SK-N-SH (cell line): Measurements from ENCODE around the gene SH2B2. TPM values are rescaled to one million over a fixed set of nuclear protein-coding genes. Genes with fewer than 3 reads are reported as not detected.

Experiments
- CTCF ChIA-PET: fragments of 300-600, 350-600 bp; formaldehyde crosslinking; extraction: SDS; loops from one replicate; lab custom pipeline; 2021; lab: Yijun Ruan, JAX
- POLR2A ChIA-PET: fragments of 350-600 bp; sonication (Branson Sonifier 250); formaldehyde crosslinking; extraction: SDS; loops from one replicate; lab custom pipeline; 2020; ENCODE audit warnings: antibody characterized with exemption, inconsistent platforms; lab: Yijun Ruan, JAX
- DNase-seq: peaks from one replicate; pipeline ENCODE4 v3.0.0; 2012
- H2AFZ ChIP-seq: fragments of 200-600 bp; sonication (generic); 2 replicates; pipeline ENCODE4 v1.8.1; 2016; ENCODE audit warnings: antibody characterized with exemption, mild to moderate bottlenecking, low read depth
- H3F3A ChIP-seq: fragments of 200-600 bp; sonication (generic); replicated peaks from 2 replicates; pipeline ENCODE3; 2016; ENCODE audit warnings: antibody characterized with exemption, mild to moderate bottlenecking; ENCODE audit not compliant: insufficient read depth
- H3K27ac ChIP-seq, 2 experiments: fragments of 200-500 bp in 1 of 2; fragments of 200-600 bp in 1 of 2; sonication (Bioruptor generic) in 1 of 2; sonication (generic), shearing (Covaris generic) in 1 of 2; 2 replicates each; pipeline versions ENCODE4 v1.5.1 to v1.6.1; 2014 to 2016; ENCODE audit warnings: low read depth in 2 of 2, inconsistent platforms in 1 of 2, low read length in 1 of 2, mild to moderate bottlenecking in 1 of 2, mixed read lengths in 1 of 2
- H3K27me3 ChIP-seq: fragments of 200-600 bp; sonication (generic), shearing (Covaris generic); 2 replicates; pipeline ENCODE4 v1.6.1; 2016; ENCODE audit warnings: mixed run types; ENCODE audit not compliant: insufficient read depth
- H3K36me3 ChIP-seq, 2 experiments: fragments of 200-500 bp in 1 of 2; fragments of 200-600 bp in 1 of 2; sonication (Bioruptor generic) in 1 of 2; sonication (generic) in 1 of 2; replicated peaks in 1 of 2; 2 replicates each; pipeline versions ENCODE3 to v1.5.1; 2014 to 2016; ENCODE audit warnings: low read length in 1 of 2, mild to moderate bottlenecking in 1 of 2; ENCODE audit not compliant: insufficient read depth in 2 of 2, control insufficient read depth in 1 of 2
- H3K4me1 ChIP-seq, 2 experiments: fragments of 200-500 bp in 1 of 2; fragments of 200-600 bp in 1 of 2; sonication (Bioruptor generic) in 1 of 2; sonication (generic), shearing (Covaris generic) in 1 of 2; 2 replicates each; pipeline versions ENCODE4 v1.5.1 to v1.6.1; 2014 to 2016; ENCODE audit warnings: low read depth in 1 of 2, low read length in 1 of 2, mixed run types in 1 of 2; ENCODE audit not compliant: insufficient read depth in 2 of 2, control insufficient read depth in 1 of 2
- H3K4me2 ChIP-seq: fragments of 200-600 bp; sonication (generic), shearing (Covaris generic); 2 replicates; pipeline ENCODE4 v1.6.1; 2017; ENCODE audit warnings: mixed run types
- H3K4me3 ChIP-seq, 2 experiments: fragments of 200-500 bp in 1 of 2; fragments of 200-600 bp in 1 of 2; sonication (Bioruptor generic) in 1 of 2; sonication (generic), shearing (Covaris generic) in 1 of 2; 2 replicates each; pipeline versions ENCODE4 v1.5.1 to v1.8.1; 2014 to 2016; ENCODE audit warnings: low read depth in 2 of 2, inconsistent platforms in 1 of 2, low read length in 1 of 2, mild to moderate bottlenecking in 1 of 2, mixed read lengths in 1 of 2, moderate library complexity in 1 of 2
- H3K79me2 ChIP-seq: fragments of 200-600 bp; sonication (generic); 2 replicates; pipeline ENCODE4 v1.8.1; 2017; ENCODE audit warnings: mild to moderate bottlenecking; ENCODE audit not compliant: insufficient read depth
- H3K9ac ChIP-seq: fragments of 200-600 bp; sonication (generic); 2 replicates; pipeline ENCODE4 v1.6.1; 2017; ENCODE audit warnings: mixed run types
- H3K9me2 ChIP-seq: fragments of 200-600 bp; sonication (generic); 2 replicates; pipeline ENCODE4 v1.6.1; 2017; ENCODE audit warnings: mixed run types
- H3K9me3 ChIP-seq: fragments of 200-600 bp; sonication (generic); 2 replicates; pipeline ENCODE4 v1.6.1; 2017; ENCODE audit warnings: mixed run types, mild to moderate bottlenecking, moderate library complexity
- H4K20me1 ChIP-seq: fragments of 200-600 bp; sonication (generic); 2 replicates; pipeline ENCODE4 v1.6.1; 2017; ENCODE audit warnings: mild to moderate bottlenecking, mixed run types; ENCODE audit not compliant: insufficient read depth
- ELF1 ChIP-seq: IDR thresholded peaks from 2 replicates; pipeline ENCODE4 v1.4.0; 2012
- EZH2phosphoT487 ChIP-seq: fragments of 200-600 bp; sonication (generic); IDR thresholded peaks from 2 replicates; pipeline ENCODE4 v1.6.1; 2017; ENCODE audit warnings: low read depth, mixed run types, mild to moderate bottlenecking, antibody characterized with exemption, moderate library complexity, borderline replicate concordance
- FOSL2 ChIP-seq: IDR thresholded peaks from 2 replicates; pipeline ENCODE4 v1.4.0; 2012; ENCODE audit warnings: low read depth, mild to moderate bottlenecking, moderate library complexity, borderline replicate concordance
- FOXJ3 ChIP-seq: sonication (generic); formaldehyde crosslinking; IDR thresholded peaks from 2 replicates; pipeline ENCODE4 v1.5.1; 2020; ENCODE audit warnings: mild to moderate bottlenecking, missing genetic modification reagents
- GATA2 ChIP-seq: sonication (generic); formaldehyde crosslinking; IDR thresholded peaks from 2 replicates; pipeline ENCODE4 v1.5.0; 2020; ENCODE audit warnings: mild to moderate bottlenecking, missing genetic modification reagents
- JUND ChIP-seq: IDR thresholded peaks from 2 replicates; pipeline ENCODE4 v1.4.0; 2012
- MEF2A ChIP-seq: IDR thresholded peaks from 2 replicates; pipeline ENCODE4 v1.4.0; 2012; ENCODE audit warnings: low read depth, borderline replicate concordance
- RCOR1 ChIP-seq: fragments of 150-350 bp; IDR thresholded peaks from 2 replicates; pipeline ENCODE4 v1.6.1; 2017; ENCODE audit warnings: antibody characterized with exemption, low read length
- RFX5 ChIP-seq: IDR thresholded peaks from 2 replicates; pipeline ENCODE4 v1.6.1; 2012; ENCODE audit warnings: mild to moderate bottlenecking, improper control_type of control experiment, low read length
- SMC3 ChIP-seq: IDR thresholded peaks from 2 replicates; pipeline ENCODE4 v1.6.1; 2012; ENCODE audit warnings: low read depth, low read length, improper control_type of control experiment
- TAF1 ChIP-seq: IDR thresholded peaks from 2 replicates; pipeline ENCODE4 v1.6.1; 2012; ENCODE audit warnings: low read depth, mild to moderate bottlenecking, low read length, moderate library complexity, borderline replicate concordance
- TCF12 ChIP-seq: IDR thresholded peaks from 2 replicates; pipeline ENCODE4 v1.4.0; 2012
- TEAD4 ChIP-seq: IDR thresholded peaks from 2 replicates; pipeline ENCODE4 v1.4.0; 2012; ENCODE audit warnings: mild to moderate bottlenecking, borderline replicate concordance; ENCODE audit not compliant: insufficient read depth
- WGBS: methylation state at CpG from one replicate; pipeline ENCODE4 v1.1.6; 2017; ENCODE audit warnings: low lambda C conversion rate; 5-methylcytosine and 5-hydroxymethylcytosine counted together
- polyA plus RNA-seq, 3 experiments: library from polyadenylated mRNA; depleted of rRNA; stranded (reverse); fragments of >200 nt; gene quantifications; 2 replicates each; pipeline ENCODE4 v1.2.3, GENCODE V29; 2012
- TF ChIP-seq, protein P1 (sequence below): IDR thresholded peaks from 2 replicates; pipeline ENCODE4 v1.4.0; 2012; ENCODE audit warnings: low read depth
- TF ChIP-seq, protein P2 (sequence below): IDR thresholded peaks from 2 replicates; pipeline ENCODE4 v1.4.0; 2012; ENCODE audit warnings: low read depth, borderline replicate concordance
- TF ChIP-seq, protein P3 (sequence below): IDR thresholded peaks from 2 replicates; pipeline ENCODE4; 2012
- TF ChIP-seq, protein P4 (sequence below): IDR thresholded peaks from 2 replicates; pipeline ENCODE4 v1.4.0; 2012; ENCODE audit warnings: low read depth, borderline replicate concordance

Gene SH2B2
- polyA plus RNA-seq, 1 of the 3 experiments (the other 2 are of a cell fraction) = 4.7 TPM

DNA sequence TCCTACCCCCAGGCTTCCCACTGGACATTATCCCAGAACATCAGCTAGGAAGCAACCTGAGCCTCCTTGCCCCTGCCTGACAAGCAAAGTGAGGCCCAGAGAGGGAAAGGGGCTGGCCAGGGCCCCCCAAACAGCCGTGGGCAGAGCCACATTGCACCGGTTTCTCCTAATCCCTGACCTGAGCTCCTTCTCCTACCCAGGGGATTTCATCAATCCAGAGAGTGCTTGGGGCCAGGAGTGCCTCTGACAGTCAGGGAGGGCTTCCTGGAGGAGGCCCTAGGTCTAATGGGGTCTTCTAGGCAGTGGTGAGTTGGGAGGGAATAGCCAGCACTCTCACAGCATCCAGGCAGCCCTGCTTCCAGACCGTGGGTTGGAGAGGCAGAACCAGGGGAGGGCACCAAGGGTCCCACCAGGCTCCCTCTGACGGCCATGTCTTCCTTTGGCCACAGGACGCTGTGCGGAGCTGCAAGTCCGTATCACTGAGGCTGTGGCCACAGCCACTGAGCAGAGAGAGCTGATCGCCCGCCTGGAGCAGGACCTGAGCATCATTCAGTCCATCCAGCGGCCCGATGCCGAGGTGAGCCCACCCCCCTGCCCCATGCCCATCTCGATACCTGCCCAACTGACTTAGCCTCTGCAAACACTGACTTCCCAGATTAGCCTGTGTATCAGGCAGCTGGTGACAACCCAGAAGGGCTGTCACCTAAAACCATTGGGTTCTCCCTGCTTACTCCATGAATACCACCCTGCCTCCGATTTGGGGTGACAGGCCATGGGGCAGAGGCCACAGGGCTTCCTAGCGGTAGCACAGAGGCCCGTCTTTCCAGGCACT, 13.5 kb upstream of the SH2B2 start:
- Histone ChIP-seq H3K9ac (no peak overlapping the region), H3K79me2 (no peaks in the 10 kb centered on the region), H3K4me1 (peaks cover 0 to 22% of the 10 kb centered on the region in 2 experiments; a peak in 1 of 4 replicates), H3K36me3 (no peaks in the 10 kb centered on the region), H3K9me3 (no peaks in the 10 kb centered on the region), H3K4me3 (no peak overlapping the region), H3F3A (no peaks in the 10 kb centered on the region), H3K9me2 (no peaks in the 10 kb centered on the region), H3K4me2 (no peak overlapping the region; the same call in 1 of the 2 replicates), H2AFZ (no peak overlapping the region), H3K27me3 (no peaks in the 10 kb centered on the region), H3K27ac (no peak overlapping the region), H4K20me1 (no peaks in the 10 kb centered on the region; the same call in 1 of the 2 replicates)
- POLR2A ChIA-PET = interaction anchor here (0.5 kb wide), 1 partner anchor 410 kb away, joined by 5 read pairs; no protein-coding TSS in a partner anchor
- DNase-seq = no peak
- TF ChIP-seq, protein P1, sequence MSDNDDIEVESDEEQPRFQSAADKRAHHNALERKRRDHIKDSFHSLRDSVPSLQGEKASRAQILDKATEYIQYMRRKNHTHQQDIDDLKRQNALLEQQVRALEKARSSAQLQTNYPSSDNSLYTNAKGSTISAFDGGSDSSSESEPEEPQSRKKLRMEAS = no peak
- TF ChIP-seq JUND (no peak), SMC3 (no peak), ELF1 (no peak), GATA2 (CRISPR knock-in tag) (no peak), TCF12 (no peak), FOXJ3 (CRISPR knock-in tag) (no peak), RCOR1 (no peak), TEAD4 (no peak), EZH2phosphoT487 (no peak), RFX5 (no peak), TAF1 (no peak), FOSL2 (no peak), MEF2A (no peak)
- TF ChIP-seq, protein P2, sequence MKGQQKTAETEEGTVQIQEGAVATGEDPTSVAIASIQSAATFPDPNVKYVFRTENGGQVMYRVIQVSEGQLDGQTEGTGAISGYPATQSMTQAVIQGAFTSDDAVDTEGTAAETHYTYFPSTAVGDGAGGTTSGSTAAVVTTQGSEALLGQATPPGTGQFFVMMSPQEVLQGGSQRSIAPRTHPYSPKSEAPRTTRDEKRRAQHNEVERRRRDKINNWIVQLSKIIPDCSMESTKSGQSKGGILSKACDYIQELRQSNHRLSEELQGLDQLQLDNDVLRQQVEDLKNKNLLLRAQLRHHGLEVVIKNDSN = no peak
- TF ChIP-seq, protein P3, sequence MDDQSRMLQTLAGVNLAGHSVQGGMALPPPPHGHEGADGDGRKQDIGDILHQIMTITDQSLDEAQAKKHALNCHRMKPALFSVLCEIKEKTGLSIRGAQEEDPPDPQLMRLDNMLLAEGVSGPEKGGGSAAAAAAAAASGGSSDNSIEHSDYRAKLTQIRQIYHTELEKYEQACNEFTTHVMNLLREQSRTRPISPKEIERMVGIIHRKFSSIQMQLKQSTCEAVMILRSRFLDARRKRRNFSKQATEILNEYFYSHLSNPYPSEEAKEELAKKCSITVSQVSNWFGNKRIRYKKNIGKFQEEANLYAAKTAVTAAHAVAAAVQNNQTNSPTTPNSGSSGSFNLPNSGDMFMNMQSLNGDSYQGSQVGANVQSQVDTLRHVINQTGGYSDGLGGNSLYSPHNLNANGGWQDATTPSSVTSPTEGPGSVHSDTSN = no peak
- TF ChIP-seq, protein P4, sequence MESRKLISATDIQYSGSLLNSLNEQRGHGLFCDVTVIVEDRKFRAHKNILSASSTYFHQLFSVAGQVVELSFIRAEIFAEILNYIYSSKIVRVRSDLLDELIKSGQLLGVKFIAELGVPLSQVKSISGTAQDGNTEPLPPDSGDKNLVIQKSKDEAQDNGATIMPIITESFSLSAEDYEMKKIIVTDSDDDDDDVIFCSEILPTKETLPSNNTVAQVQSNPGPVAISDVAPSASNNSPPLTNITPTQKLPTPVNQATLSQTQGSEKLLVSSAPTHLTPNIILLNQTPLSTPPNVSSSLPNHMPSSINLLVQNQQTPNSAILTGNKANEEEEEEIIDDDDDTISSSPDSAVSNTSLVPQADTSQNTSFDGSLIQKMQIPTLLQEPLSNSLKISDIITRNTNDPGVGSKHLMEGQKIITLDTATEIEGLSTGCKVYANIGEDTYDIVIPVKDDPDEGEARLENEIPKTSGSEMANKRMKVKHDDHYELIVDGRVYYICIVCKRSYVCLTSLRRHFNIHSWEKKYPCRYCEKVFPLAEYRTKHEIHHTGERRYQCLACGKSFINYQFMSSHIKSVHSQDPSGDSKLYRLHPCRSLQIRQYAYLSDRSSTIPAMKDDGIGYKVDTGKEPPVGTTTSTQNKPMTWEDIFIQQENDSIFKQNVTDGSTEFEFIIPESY = no peak
- CTCF ChIA-PET = interaction anchor here (0.6 to 7.9 kb wide), 54 partner anchors 9 to 883 kb away, joined by 3 to 119 read pairs (median 4); partner anchors contain the start of genes CUX1, PRKRIP1 and SH2B2
- WGBS = 84% methylated on average over 10 of the region's 16 CpGs
